RWPE1 (cell line): Measurements from ENCODE around the gene UBE2G1.

Experiments
- CTCF ChIA-PET: fragments of 350-600 bp; sonication (Branson Sonifier 250); formaldehyde crosslinking; extraction: SDS; loops from one replicate; lab custom pipeline; 2021; lab: Yijun Ruan, JAX
- POLR2A ChIA-PET: fragments of 400-600 bp; formaldehyde crosslinking; extraction: SDS; loops from one replicate; lab custom pipeline; 2020; ENCODE audit warnings: antibody characterized with exemption; ENCODE audit not compliant: low non-redundant PET; lab: Yijun Ruan, JAX
- DNase-seq: peaks from one replicate; pipeline ENCODE4 v3.0.0; 2012; ENCODE audit warnings: low spot score
- H3K27ac ChIP-seq: fragments of 450-650 bp; 2 replicates; pipeline ENCODE4 v1.5.1; 2017
- TF ChIP-seq, protein P1 (sequence below): fragments of 450-650 bp; conservative IDR thresholded peaks from 2 replicates; pipeline ENCODE4 v1.5.1; 2017; ENCODE audit warnings: low read depth, mild to moderate bottlenecking

UBE2G1 gene

DNA sequence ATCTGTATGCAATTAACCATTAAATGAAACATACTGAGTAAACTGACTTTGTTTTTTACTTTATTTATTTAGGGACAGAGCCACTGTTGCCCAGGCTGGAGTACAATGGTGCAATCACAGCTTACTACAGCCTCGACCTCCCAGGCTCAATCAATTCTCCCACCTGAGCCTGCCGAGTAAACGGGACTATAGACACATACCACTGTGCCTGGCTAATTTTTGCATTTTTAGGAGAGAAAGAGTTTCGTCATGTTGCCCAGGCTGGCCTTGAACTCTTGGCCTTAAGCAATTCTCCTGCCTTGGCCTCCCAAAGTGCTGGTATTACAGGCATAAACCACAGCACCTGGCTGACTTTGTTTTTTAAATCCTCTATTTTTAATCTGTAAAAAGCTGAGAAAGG lies 145.3 kb downstream of the UBE2G1 start:
- POLR2A ChIA-PET = no interaction called here
- no peak overlapping the region for H3K27ac ChIP-seq
- DNase-seq = no peak
- CTCF ChIA-PET = interaction anchor here (0.7 kb wide), 1 partner anchor 26 kb away, joined by 3 read pairs; no protein-coding TSS in a partner anchor
- TF ChIP-seq, protein P1, sequence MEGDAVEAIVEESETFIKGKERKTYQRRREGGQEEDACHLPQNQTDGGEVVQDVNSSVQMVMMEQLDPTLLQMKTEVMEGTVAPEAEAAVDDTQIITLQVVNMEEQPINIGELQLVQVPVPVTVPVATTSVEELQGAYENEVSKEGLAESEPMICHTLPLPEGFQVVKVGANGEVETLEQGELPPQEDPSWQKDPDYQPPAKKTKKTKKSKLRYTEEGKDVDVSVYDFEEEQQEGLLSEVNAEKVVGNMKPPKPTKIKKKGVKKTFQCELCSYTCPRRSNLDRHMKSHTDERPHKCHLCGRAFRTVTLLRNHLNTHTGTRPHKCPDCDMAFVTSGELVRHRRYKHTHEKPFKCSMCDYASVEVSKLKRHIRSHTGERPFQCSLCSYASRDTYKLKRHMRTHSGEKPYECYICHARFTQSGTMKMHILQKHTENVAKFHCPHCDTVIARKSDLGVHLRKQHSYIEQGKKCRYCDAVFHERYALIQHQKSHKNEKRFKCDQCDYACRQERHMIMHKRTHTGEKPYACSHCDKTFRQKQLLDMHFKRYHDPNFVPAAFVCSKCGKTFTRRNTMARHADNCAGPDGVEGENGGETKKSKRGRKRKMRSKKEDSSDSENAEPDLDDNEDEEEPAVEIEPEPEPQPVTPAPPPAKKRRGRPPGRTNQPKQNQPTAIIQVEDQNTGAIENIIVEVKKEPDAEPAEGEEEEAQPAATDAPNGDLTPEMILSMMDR = no peak

DNA sequence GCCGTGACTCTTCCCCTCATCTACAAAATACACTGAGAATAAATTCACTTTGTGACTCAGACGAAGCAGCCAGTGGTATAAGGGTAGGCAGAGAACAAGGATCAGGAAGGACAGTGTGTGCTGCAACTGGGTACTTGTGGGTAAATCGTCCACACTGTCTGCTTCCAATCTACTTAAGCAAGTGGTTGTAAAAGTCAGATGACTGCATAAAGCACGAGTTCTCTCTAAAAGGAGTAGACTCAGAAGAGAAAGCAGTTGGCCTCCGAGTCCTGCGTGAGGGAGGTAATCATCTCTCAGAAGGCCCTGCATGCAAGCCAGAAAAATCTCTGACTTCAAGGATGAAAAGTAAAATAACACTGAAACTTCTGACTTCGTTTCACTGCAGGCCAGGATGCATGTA lies 145.8 kb downstream of the UBE2G1 start:
- ChIA-PET CTCF (no interaction called here), POLR2A (no interaction called here)
- TF ChIP-seq, protein P1 = no peak
- DNase-seq = no peak
- no peak overlapping the region for H3K27ac ChIP-seq
